ENCODE results near the gene SLC44A4.
A peak's percentile ranks its signal among the peaks of the same experiment; 100 is the strongest.

The SLC44A4 gene

DNA sequence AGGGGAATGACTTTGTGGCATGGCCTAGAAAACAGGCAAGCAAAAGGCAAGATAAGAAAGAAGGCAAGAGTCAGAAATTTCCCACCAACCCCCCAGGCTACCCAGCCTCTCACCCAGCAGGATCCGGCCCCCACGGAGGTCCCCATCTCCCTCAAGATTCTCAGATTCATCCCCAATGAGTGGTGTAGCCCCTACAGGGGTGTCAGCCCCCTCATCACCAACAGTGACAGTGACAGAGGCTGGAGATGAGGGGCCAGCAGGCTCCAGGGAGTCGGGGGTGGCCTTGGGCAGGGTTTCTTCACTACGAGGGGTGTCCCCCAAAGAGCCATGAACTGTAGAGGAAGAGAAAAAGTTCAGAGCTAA lies 17.7 kb upstream of the SLC44A4 start:
- TF ChIP-seq, protein P1, sequence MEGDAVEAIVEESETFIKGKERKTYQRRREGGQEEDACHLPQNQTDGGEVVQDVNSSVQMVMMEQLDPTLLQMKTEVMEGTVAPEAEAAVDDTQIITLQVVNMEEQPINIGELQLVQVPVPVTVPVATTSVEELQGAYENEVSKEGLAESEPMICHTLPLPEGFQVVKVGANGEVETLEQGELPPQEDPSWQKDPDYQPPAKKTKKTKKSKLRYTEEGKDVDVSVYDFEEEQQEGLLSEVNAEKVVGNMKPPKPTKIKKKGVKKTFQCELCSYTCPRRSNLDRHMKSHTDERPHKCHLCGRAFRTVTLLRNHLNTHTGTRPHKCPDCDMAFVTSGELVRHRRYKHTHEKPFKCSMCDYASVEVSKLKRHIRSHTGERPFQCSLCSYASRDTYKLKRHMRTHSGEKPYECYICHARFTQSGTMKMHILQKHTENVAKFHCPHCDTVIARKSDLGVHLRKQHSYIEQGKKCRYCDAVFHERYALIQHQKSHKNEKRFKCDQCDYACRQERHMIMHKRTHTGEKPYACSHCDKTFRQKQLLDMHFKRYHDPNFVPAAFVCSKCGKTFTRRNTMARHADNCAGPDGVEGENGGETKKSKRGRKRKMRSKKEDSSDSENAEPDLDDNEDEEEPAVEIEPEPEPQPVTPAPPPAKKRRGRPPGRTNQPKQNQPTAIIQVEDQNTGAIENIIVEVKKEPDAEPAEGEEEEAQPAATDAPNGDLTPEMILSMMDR (IDR thresholded peaks at IDR 0.05), result no peak
- Histone ChIP-seq H3K27ac (peak overlapping the region; percentile 67 to 85), H3K4me3 (peak overlapping the region; percentile 96)
- no peak for DNase-seq (ENCODE audit: low spot score)

DNA sequence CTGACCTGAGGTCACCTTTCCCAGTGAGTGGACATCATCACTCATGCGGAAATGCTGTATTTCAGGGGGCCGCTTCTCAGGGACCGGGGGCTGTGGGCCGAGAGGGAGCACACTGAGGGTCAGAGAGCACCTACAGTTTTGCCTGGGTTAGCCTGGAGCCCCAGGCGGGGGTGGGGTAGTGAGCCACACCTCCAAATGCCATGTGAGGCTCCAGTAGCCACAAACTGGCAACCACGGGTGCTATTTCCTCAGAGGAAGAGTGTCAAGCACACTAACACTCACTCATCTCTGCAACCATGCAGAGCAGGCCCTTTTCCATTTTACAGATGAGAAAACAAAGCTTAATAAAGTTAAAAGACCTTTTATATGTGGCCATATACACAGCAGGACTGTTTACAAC lies 14.0 kb upstream of the SLC44A4 start:
- Histone ChIP-seq H3K4me3 (no peak overlapping the region), H3K27ac (no peak overlapping the region)
- no peak for DNase-seq (ENCODE audit: low spot score)
- TF ChIP-seq, protein P1 (IDR thresholded peaks at IDR 0.05), result no peak

DNA sequence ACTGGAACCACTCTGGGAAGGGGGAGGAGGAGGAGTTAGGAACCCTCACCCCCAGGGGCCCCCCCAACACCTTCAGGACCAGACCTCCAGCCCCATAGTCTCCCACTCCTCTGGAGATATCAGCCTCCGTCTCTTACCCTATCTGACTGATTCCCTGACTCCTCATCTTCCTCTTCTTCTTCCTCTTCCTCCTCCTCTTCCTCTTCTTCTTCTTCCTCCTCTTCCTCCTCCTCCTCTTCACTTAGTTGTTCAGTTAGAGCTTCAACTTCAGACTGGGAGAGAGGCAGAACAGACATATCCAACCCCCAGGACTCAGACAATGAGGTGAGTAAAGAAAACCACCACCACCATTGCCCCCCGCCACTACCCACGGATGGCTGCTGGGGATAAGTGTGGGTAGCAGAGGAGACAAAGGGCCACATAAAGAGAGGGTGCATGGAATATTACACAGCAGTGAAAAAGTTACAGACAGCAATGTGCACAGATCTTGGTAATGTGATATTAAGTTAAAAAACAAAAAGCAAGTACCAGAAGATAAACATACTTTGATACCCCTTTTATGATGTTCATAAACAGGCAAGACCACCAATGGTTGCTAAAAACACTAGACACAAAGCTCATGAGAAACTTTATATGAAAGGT lies 10.7 kb upstream of the SLC44A4 start:
- no peak for DNase-seq (ENCODE audit: low spot score)

DNA sequence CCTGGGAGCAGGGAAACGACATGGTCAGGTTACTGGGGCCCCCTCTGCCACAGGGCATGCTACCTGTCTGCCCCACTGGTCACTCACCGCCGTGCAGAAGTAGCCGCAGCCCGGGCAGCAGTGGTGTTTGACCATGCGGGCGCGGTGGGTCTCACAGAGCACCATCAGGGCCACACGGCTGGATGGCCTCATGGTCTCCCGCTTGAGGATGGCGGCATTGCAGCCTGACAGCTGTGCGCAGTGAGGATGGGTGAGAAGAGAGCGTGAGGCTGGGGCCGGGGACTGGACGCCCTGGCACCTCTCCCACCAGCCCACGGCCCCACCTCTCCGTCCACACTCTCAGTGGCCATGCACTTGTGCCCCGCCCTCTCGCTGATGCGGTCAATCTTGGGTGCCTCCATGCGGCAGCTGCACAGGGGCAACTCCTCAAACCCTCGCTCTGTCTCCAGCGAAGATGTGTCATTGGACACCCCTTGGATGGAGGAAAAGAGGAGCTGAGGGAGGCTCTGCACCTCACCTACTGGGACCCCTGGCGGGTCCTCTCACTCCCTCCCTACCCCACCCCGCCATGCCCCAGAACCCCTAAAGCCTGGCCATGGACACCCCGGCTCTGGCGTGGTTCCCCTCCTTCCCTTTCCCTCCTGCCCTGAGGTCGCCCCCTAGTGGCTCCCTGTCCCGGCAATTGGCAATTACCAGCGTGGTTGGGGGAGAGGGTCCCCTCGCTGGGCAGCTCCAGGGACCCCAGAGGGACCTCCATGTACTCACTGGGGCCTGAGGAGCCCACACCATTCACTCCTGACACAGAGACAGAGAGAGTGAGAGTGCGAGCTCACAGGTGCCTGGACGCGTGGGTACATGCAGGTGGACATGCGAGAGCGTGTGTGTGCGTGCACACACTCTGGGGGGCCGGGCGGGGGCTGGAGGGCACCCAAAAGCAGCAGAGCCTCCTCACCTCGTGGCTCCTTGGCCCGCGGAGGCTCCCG lies 9.8 kb upstream of the SLC44A4 start:
- no peak for DNase-seq (ENCODE audit: low spot score)
- H3K27ac ChIP-seq, result no peak overlapping the region
- TF ChIP-seq, protein P1 (IDR thresholded peaks at IDR 0.05), result peak; percentile 25
- no peak overlapping the region for H3K4me3 ChIP-seq

More for the DNA sequence above, 10.7 kb upstream of the SLC44A4 start:
- H3K4me3 ChIP-seq, result no peak overlapping the region
- TF ChIP-seq, protein P1 (IDR thresholded peaks at IDR 0.05), result no peak
- no peak overlapping the region for H3K27ac ChIP-seq

DNA sequence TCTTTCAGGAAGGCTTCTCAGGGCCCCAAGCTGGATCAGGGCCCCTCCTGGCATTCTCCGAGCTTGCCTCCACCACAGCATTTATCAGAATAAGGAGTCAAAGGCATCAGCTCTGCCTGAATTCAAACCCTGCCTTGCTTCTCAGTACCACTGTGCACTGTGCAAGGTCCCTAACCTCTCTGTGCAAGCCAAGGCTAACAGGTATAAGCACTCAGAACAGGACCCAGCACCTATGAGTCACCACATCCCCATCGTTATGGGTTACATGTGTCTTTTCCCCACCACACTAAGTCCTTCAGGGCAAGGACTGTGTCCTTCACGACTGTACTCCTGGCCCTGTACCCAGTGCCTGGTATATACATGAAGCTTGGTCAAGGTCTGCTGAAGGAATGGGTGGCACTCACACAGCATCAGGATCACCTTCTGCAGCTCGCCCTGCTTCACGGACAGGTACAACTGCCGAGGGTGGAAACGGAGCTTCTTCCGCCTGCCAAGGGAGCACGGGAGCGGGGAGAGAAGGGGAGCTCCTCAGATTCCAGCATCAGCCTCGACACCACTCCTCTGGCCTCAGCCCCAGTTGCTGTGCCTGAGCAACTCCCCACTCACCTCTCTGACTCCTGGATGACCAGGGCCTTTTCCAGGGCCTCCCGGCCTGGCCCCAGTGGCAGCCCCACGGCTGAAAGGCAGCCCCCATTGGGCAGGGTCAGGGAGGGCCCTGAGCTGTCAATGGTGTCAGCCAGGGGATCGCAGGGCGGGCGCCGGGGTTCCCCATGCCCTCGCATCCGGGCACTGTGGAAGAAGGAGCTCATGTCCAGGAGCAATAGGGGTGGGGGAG lies 8.6 kb upstream of the SLC44A4 start:
- TF ChIP-seq, protein P1 (IDR thresholded peaks at IDR 0.05), result no peak
- Histone ChIP-seq H3K27ac (no peak overlapping the region), H3K4me3 (no peak overlapping the region)
- no peak for DNase-seq (ENCODE audit: low spot score)

DNA sequence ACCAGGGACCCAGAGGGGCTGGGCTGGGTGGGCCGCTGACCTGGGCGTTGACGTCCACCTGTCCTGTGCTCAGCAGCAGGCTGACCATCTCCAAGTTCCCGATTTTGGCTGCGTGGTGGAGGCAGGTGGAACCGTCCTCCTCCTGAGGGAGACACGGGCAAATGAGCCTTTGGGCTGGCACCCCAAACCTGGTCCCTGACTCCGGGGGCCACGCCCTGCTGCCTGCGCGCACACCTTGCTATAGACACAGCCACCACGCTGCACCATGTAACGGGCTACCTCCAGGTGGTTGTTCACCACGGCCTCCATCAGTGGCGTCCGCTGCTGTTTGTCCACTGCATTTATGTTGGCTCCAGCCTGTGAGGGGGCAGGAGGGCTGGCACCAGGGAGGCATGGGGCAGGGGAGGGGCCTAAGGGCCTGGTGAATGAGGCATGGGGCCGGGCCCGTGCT lies 7.8 kb upstream of the SLC44A4 start:
- TF ChIP-seq, protein P1 (IDR thresholded peaks at IDR 0.05), result no peak
- Histone ChIP-seq H3K4me3 (no peak overlapping the region), H3K27ac (no peak overlapping the region)
- no peak for DNase-seq (ENCODE audit: low spot score)
